HepG2 (cell line): Measurements from ENCODE around the gene HSP90AB1. TPM values are rescaled to one million over a fixed set of nuclear protein-coding genes. Genes with fewer than 3 reads are reported as not detected.

Source experiments
- BRF2 ChIP-seq: sonication (generic); formaldehyde crosslinking; IDR thresholded peaks from 2 replicates; pipeline ENCODE4 v1.8.1; 2022; ENCODE audit warnings: mild to moderate bottlenecking, missing genetic modification reagents
- HMGXB4 ChIP-seq, 2 experiments: sonication (generic) in 1 of 2; formaldehyde crosslinking in 1 of 2; IDR thresholded peaks; 2 replicates each; pipeline versions ENCODE4 v1.4.0 to v1.6.1; 2018 to 2020; ENCODE audit warnings: missing genetic modification reagents in 2 of 2, borderline replicate concordance in 1 of 2, low read depth in 1 of 2, mild to moderate bottlenecking in 1 of 2, missing biosample characterization in 1 of 2
- KAT8 ChIP-seq: IDR thresholded peaks from 2 replicates; pipeline ENCODE4 v1.6.1; 2016; ENCODE audit warnings: missing genetic modification reagents, missing compliant biosample characterization
- KIAA2018 ChIP-seq: sonication (generic); formaldehyde crosslinking; IDR thresholded peaks from 2 replicates; pipeline ENCODE4 v1.5.0; 2020; ENCODE audit warnings: mild to moderate bottlenecking, missing genetic modification reagents, borderline replicate concordance
- REST ChIP-seq, 2 experiments: IDR thresholded peaks; 2 replicates each; pipeline ENCODE4 v1.6.1; 2011 to 2012; ENCODE audit warnings: low read length in 2 of 2, borderline replicate concordance in 1 of 2, low read depth in 1 of 2, mild to moderate bottlenecking in 1 of 2, moderate library complexity in 1 of 2
- RNF219 ChIP-seq: sonication (generic); formaldehyde crosslinking; IDR thresholded peaks from 2 replicates; pipeline ENCODE4 v1.5.0; 2020; ENCODE audit warnings: mild to moderate bottlenecking, missing genetic modification reagents
- SNAPC2 ChIP-seq: sonication (generic); formaldehyde crosslinking; IDR thresholded peaks from 2 replicates; pipeline ENCODE4 v1.8.1; 2022; ENCODE audit warnings: mild to moderate bottlenecking, missing genetic modification reagents
- polyA plus RNA-seq, 8 experiments: library from polyadenylated mRNA; depleted of rRNA in 3 of 8; stranded (reverse) in 7 of 8; unstranded in 1 of 8; fragments of >200 nt; fragmentation: Illumina TruSeq in 4 of 8; extraction: Trizol in 4 of 8; gene quantifications; 2 replicates each; pipeline versions ENCODE4 v1.2.1 to v1.2.3, GENCODE V29; 2011 to 2016; ENCODE audit warnings: low read depth in 4 of 8, missing spikeins in 1 of 8, mixed read lengths in 1 of 8; ENCODE audit not compliant: insufficient read depth in 1 of 8
- total RNA-seq, 5 experiments: library from RNA; depleted of rRNA; stranded (reverse); fragments of >200 nt; fragmentation: Illumina TruSeq; extraction: Trizol; gene quantifications; 2 replicates each; pipeline ENCODE4 v1.2.3, GENCODE V29; 2016; ENCODE audit warnings: low read depth in 1 of 5

HSP90AB1 gene
- total and polyA plus RNA-seq, 2 of the 13 experiments (the other 11 are each of a cell fraction or from before 2014, with no cell fraction given), result 1,325 to 1,472 TPM

GRCh38 chr6:44246663-44247337 is at the start of gene HSP90AB1 (continued):
- TF ChIP-seq KIAA2018 (CRISPR knock-in tag) (no peak; the same call in 1 of the 2 replicates), REST (IDR thresholded peaks at IDR 0.05; ENCODE audit: borderline replicate concordance in 1 of 2, low read depth in 1 of 2, low read length in 2 of 2) (peak in 1 of 2 experiments; percentile 87; a peak in 2 of 4 replicates), SNAPC2 (CRISPR knock-in tag) (no peak; the same call in none of the 2 replicates), HMGXB4 (CRISPR knock-in tag; IDR thresholded peaks at IDR 0.05; ENCODE audit: borderline replicate concordance in 1 of 2, low read depth in 1 of 2) (peak in 1 of 2 experiments; percentile 93), KAT8 (CRISPR knock-in tag) (peak; percentile 58; the same call in 1 of the 2 replicates), BRF2 (CRISPR knock-in tag) (no peak), RNF219 (CRISPR knock-in tag) (no peak; the same call in 1 of the 2 replicates)
